Subcutaneous adipose tissue (tissue), 4 donors: Measurements from ENCODE around the gene KRT10. TPM values are rescaled to one million over a fixed set of nuclear protein-coding genes. Genes with fewer than 3 reads are reported as not detected.

Source experiments
- total RNA-seq, 4 donors: library from RNA; depleted of rRNA; stranded (reverse); fragments of >200 nt; gene quantifications; one replicate each; pipeline ENCODE4 v1.1.0, GENCODE V29; 2016
- TF ChIP-seq, protein P1 (sequence below): fragments of 450-650 bp; IDR thresholded peaks from one replicate; pipeline ENCODE4 v1.5.1; 2016; ENCODE audit warnings: low read depth, mild to moderate bottlenecking, control low read depth, antibody characterized with exemption, moderate library complexity

The KRT10 gene
- total RNA-seq, 4 donors from 2014 or later: 4.8 to 14.0 (median 7.4) TPM

DNA sequence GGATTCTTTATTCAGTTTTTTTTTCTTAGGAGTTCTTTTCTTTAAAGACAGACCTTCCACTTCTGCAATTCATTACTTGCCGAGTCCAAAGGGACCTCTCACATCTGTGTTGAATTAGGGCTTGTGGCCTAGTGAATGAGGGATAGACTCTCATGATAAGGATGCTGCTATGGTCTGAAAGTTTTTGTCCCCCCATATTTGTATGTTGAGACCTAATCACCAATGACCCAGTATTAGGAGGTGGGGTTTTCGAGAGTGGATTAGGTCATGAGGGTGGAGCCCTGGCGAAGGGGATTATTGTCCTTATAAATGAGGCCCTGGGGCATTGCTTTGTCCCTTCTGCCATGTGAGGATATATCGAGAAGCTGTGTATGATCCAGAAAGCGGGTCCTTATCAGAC lies 35.1 kb upstream of the KRT10 start:
- TF ChIP-seq, protein P1, sequence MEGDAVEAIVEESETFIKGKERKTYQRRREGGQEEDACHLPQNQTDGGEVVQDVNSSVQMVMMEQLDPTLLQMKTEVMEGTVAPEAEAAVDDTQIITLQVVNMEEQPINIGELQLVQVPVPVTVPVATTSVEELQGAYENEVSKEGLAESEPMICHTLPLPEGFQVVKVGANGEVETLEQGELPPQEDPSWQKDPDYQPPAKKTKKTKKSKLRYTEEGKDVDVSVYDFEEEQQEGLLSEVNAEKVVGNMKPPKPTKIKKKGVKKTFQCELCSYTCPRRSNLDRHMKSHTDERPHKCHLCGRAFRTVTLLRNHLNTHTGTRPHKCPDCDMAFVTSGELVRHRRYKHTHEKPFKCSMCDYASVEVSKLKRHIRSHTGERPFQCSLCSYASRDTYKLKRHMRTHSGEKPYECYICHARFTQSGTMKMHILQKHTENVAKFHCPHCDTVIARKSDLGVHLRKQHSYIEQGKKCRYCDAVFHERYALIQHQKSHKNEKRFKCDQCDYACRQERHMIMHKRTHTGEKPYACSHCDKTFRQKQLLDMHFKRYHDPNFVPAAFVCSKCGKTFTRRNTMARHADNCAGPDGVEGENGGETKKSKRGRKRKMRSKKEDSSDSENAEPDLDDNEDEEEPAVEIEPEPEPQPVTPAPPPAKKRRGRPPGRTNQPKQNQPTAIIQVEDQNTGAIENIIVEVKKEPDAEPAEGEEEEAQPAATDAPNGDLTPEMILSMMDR: no peak

DNA sequence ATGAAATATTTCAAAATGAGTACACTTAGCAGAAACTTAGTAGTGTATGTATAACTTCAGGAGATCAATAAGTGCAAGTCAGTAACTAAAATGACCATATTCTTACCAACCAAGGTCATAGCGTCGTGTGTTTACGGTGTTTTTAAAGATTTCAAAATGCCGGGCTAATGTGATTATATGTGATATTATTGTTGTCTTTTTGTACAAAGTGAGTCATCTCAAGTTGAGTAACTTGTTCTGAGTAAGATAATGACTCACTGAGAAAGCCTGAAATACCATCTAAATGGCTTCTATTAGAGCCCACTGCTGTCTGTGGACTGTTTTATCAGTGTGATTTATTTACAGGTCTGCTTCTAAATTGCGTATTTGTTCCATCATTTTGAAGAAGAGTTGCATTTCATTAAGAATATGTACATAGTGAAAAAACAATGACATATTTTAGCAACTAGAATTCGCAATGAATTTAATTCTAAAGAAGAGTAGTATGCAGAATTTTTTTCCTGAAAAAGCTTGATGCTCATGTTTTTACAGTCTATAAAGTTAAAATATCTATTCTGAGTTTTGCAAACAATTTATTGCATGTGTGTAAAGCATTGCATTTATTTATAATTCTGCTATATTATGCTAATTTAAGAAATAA lies 31.9 kb upstream of the KRT10 start:
- TF ChIP-seq, protein P1: no peak

DNA sequence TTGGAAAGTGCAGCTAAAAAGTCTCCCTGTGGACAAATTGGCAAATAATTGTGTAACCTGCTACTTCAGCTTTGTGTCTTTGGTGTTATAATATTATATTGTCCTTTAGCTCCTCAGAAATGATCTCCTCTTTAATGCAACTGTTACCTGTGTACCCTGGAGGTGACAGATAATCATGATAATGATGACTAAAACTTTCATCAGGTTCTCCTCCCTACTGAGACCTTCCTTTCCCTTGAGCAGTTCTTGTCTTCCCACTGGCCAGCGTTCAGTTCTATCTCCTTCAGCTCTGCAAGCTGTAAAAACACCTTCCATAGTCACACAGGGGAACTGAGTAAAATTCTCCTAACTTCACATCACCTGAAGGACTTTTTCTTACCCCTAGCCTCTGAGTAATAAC lies 29.9 kb upstream of the KRT10 start:
- TF ChIP-seq, protein P1: no peak

DNA sequence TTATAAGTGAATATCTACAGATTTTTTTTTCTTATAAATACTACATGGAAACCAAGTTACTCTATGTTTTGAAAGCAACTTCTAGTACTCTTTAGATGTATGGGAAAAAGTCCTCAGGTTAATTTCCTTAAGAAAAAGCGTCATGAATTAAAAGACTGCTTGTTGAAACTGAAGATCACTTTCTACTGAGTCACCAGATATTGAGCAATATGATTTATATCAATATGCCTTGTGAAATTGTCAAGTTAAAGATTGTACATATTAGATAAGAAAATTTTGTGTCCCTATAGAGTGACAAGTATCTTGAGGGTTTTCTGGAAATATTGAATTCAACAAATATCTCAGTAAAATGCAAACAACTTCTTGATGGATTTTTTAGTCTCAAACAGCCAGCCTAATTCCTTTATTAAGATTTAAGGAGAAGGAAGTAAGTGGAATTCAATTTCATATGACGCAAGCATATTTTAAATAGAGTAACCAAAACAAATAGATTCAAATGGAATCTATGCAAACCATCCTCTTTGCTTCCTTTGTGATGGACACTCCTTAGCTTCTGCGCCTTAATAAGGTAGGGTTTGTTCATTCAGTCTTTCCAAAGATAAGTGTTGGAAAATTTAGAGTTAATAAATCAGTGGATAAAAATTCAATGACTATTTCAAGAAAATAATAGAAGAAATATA lies 28.0 kb upstream of the KRT10 start:
- TF ChIP-seq, protein P1: no peak

DNA sequence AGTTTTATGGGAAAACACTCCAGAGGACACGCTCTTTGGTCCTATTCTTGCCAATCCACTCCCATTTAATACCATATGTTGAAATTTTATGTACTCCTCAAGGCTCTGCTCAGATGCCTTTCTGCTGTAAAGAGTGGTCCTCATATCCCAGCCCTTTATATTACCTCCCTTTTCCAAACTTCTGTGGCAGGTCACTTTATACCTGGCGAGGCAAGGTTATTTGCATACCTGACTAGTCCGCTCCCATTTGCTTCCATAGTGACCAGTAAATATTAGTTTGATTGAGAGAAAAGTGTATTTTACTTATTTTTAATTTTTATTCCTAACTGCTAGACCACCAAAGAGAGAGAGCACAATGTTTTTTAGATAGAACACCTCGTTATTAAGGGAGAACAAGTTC lies 27.3 kb upstream of the KRT10 start:
- TF ChIP-seq, protein P1: no peak

DNA sequence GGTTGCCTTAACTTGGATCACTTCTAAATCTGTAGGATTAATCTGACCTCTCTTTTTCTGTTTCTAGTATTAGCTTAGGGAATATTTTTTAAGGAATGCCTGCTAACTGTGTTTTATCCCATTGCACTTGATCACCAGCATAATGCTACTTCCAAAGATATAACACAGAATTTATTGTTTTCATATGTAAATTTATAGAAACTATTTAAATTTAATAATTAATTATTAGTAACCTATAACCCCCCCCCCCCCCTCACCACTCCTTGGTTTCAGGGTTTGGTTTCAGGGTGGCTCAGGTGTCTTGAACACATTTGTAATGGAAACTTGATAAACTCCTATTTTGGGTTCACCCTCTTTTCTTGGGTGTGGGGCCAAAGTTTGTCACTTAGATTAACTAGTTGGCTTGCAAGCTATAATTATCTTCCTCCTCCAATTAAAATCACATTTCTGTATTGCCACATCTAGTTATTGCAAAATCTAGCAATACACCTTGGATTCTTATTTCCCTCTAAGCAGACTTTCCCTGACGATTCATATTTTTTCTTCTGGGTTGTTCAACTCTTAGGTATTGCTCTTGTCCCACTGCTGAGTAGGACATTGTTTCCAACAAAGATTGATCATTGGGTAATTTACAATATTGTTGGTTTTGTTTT lies 26.3 kb upstream of the KRT10 start:
- TF ChIP-seq, protein P1: no peak

DNA sequence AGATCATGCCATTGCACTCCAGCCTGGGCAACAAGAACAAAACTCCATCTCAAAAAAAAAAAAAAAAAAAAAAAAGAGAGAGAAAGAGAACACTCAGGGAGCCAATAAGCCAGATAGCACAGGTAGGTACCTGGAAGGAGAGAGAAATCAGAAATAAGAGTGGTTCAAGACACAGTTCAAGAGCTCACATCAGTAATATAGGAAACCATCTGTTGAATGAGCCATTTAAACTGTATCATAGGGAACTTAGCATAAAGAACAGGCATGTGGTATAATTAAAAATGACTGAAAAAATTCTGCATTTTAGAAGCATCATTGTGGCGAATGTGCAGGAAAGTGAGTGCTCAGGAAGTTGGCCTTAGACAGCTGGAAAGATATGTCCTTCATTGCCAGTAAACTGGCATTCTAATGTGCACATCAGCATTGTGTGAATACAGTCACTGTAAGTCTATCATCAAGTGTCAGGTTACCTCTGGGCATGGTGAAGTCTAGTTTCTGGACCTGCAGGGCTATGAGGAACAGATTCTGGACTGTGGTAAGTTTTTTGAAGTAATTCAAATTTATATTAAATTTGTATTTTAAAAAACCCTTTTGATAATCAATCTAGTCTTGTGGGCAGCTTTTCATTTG lies 24.2 kb upstream of the KRT10 start:
- TF ChIP-seq, protein P1: no peak
